Endothelial cell (in vitro differentiated cells): ENCODE data around the gene MARCOL. TPM values are rescaled to one million over a fixed set of nuclear protein-coding genes. Genes with fewer than 3 reads are reported as not detected.

Experiments used
- DNase-seq: peaks from one replicate; pipeline ENCODE4 v3.0.0; 2021; ENCODE audit warnings: low spot score
- H3K27ac Mint-ChIP-seq: one replicate; pipeline ENCODE4 v1.8.0; 2021; ENCODE audit warnings: mixed read lengths, inconsistent platforms; ENCODE audit not compliant: unreplicated experiment
- H3K27me3 Mint-ChIP-seq: one replicate; pipeline ENCODE4 v1.8.0; 2021; ENCODE audit warnings: mild to moderate bottlenecking, moderate library complexity, mixed read lengths, inconsistent platforms; ENCODE audit not compliant: unreplicated experiment
- H3K36me3 Mint-ChIP-seq: one replicate; pipeline ENCODE4 v1.8.0; 2021; ENCODE audit warnings: mild to moderate bottlenecking, low read depth, mixed read lengths, inconsistent platforms; ENCODE audit not compliant: unreplicated experiment
- H3K4me1 Mint-ChIP-seq: one replicate; pipeline ENCODE4 v1.8.0; 2021; ENCODE audit warnings: mild to moderate bottlenecking, mixed read lengths, inconsistent platforms; ENCODE audit not compliant: unreplicated experiment
- H3K4me3 Mint-ChIP-seq: one replicate; pipeline ENCODE4 v1.8.0; 2021; ENCODE audit warnings: mild to moderate bottlenecking, mixed read lengths, inconsistent platforms; ENCODE audit not compliant: unreplicated experiment
- H3K9me3 Mint-ChIP-seq: one replicate; pipeline ENCODE4 v1.8.0; 2021; ENCODE audit warnings: mixed read lengths, inconsistent platforms; ENCODE audit not compliant: unreplicated experiment
- long read RNA-seq: library from polyadenylated mRNA; unstranded; transcript quantifications from one replicate; pipeline ENCODE4 v2.0.0, GENCODE V29; 2020; ENCODE audit not compliant: unreplicated experiment
- total RNA-seq: library from RNA; stranded (reverse); fragmentation: NEBNext Ultra II Directional; extraction: Animal tissue kit (Norgen Biotek cat#: 25700); gene quantifications from one replicate; pipeline ENCODE4 v1.2.1, GENCODE V29; 2021; ENCODE audit not compliant: unreplicated experiment
- TF ChIP-seq, protein P1 (sequence below): fragments of 200-600 bp; sonication (generic); IDR thresholded peaks from one replicate; pipeline ENCODE4 v1.5.0; 2021; ENCODE audit warnings: antibody characterized with exemption; ENCODE audit not compliant: unreplicated experiment

MARCOL gene
- not detected for total RNA-seq
- long read RNA-seq = 0 reads

DNA sequence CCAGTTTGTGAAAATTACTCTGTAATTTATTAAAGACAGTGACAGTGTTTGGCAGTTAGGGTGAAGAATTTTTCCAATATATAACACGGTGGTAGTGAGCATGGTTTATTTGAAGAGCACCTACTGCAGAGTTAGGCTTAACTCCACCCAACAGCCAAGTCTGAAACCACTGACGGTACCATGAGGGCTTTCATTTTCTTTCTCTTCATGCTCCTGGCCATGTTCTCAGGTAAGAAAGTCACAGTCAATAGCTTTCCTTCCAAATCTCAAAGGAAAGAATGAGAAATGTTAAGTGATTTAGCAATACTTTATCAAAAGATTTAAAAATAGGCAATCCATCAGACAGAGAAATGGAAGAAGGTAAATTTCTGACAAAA lies at the start of gene MARCOL:
MARCOL (plus strand) TSS at position 108 of the 377 bp plus-strand sequence; CDS start at position 181, 73 bp downstream.
- H3K36me3 Mint-ChIP-seq = no peaks in the 10 kb centered on the region

DNA sequence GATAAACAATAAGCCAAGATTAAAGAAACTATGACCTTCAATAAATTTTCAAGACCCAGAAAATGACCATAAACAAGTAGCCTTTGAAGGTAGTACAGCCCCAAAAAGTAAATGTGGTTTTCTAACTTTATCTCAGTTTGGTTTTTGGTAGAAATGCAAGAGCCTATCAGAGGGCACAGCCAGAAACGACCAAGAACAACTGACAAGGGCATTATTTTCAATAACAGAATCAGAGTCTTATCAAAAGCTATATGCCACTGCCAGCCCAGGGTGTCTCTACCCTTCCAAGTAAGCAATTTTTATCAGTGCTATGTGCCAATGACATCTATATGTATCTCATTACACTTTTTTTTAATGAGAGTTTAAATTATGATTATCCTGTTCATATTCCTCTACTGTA lies 47.3 kb upstream of the MARCOL start:
- Mint-ChIP-seq H3K27ac (no peak overlapping the region), H3K4me1 (no peaks in the 10 kb centered on the region), H3K9me3 (no peaks in the 10 kb centered on the region), H3K27me3 (peaks cover 3% of the 10 kb centered on the region), H3K4me3 (no peak overlapping the region), H3K36me3 (no peaks in the 10 kb centered on the region)
- DNase-seq = no peak
- TF ChIP-seq, protein P1, sequence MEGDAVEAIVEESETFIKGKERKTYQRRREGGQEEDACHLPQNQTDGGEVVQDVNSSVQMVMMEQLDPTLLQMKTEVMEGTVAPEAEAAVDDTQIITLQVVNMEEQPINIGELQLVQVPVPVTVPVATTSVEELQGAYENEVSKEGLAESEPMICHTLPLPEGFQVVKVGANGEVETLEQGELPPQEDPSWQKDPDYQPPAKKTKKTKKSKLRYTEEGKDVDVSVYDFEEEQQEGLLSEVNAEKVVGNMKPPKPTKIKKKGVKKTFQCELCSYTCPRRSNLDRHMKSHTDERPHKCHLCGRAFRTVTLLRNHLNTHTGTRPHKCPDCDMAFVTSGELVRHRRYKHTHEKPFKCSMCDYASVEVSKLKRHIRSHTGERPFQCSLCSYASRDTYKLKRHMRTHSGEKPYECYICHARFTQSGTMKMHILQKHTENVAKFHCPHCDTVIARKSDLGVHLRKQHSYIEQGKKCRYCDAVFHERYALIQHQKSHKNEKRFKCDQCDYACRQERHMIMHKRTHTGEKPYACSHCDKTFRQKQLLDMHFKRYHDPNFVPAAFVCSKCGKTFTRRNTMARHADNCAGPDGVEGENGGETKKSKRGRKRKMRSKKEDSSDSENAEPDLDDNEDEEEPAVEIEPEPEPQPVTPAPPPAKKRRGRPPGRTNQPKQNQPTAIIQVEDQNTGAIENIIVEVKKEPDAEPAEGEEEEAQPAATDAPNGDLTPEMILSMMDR = no peak

More for the DNA sequence above, at the start of gene MARCOL:
- no peak within 1 kb of the TSS for H3K4me3 Mint-ChIP-seq
- no peak within 1 kb of the TSS for H3K27ac Mint-ChIP-seq
- H3K27me3 Mint-ChIP-seq = no peaks in the 10 kb centered on the region
- TF ChIP-seq, protein P1 = no peak
- H3K9me3 Mint-ChIP-seq = no peaks in the 10 kb centered on the region
- DNase-seq = no peak
- H3K4me1 Mint-ChIP-seq = peaks cover 7% of the 10 kb centered on the region

- H3K4me1 Mint-ChIP-seq = no peaks in the 10 kb centered on the region
- H3K9me3 Mint-ChIP-seq = no peaks in the 10 kb centered on the region
- H3K36me3 Mint-ChIP-seq = no peaks in the 10 kb centered on the region
- peaks cover 2% of the 10 kb centered on the region for H3K27me3 Mint-ChIP-seq
- no peak overlapping the region for H3K27ac Mint-ChIP-seq
- H3K4me3 Mint-ChIP-seq = no peak overlapping the region
- TF ChIP-seq, protein P1 = no peak
- no peak for DNase-seq
Observed at GRCh38 chr5:148193202-148193601, 45.1 kb upstream of the MARCOL start.

- Mint-ChIP-seq H3K4me1 (no peaks in the 10 kb centered on the region), H3K36me3 (no peaks in the 10 kb centered on the region), H3K4me3 (no peak overlapping the region), H3K27me3 (no peaks in the 10 kb centered on the region), H3K27ac (no peak overlapping the region), H3K9me3 (no peaks in the 10 kb centered on the region)
- TF ChIP-seq, protein P1 = no peak
- DNase-seq = no peak
Observed at GRCh38 chr5:148201151-148201550, 37.2 kb upstream of the MARCOL start.

DNA sequence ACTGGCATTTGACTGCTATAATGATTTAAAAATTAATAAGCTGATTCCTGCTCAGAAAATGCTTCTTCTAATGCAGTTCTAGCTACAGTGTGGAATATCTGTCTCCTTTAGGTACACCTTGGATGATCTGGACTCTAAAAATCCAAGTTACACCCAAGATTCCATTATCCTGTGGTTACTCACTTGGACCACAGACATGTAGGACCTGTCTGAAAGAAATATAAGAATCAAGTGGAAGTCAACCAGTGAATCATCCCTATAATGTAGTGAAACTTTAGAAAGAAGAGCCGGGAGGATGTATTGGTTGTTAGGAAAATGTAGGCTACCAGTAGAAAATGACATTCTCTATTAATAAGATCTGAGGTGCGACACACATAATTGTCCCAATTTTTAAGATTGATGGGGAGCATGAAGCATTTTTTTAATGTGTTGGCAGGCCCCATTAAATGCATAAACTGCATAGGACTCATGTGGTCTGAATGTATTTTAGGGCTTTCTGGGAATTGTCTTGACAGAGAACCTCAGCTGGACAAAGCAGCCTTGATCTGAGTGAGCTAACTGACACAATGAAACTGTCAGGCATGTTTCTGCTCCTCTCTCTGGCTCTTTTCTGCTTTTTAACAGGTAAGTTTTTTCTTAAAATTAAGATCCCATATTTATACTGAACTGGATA lies 35.7 kb upstream of the MARCOL start, which contains the start of gene SPINK6:
SPINK6 (plus strand) TSS at position 512 of the 673 bp plus-strand sequence; CDS start at position 567, 55 bp downstream.
- H3K4me1 Mint-ChIP-seq = no peaks in the 10 kb centered on the region
- no peaks in the 10 kb centered on the region for H3K9me3 Mint-ChIP-seq
- no peaks in the 10 kb centered on the region for H3K27me3 Mint-ChIP-seq
- H3K27ac Mint-ChIP-seq = no peak within 1 kb of the TSS
- DNase-seq = no peak
- no peak within 1 kb of the TSS for H3K4me3 Mint-ChIP-seq
- no peaks in the 10 kb centered on the region for H3K36me3 Mint-ChIP-seq
- TF ChIP-seq, protein P1 = no peak
